ENCODE results near the gene RUNX2.

- TF ChIP-seq CTCF (IDR thresholded peaks at IDR 0.05 in 4 of 5, conservative IDR thresholded peaks at IDR 0.05 in 1 of 5) (no peak), POLR2A (IDR thresholded peaks at IDR 0.05) (no peak)
Measured at GRCh38 chr6:45305546-45305945, 22.6 kb upstream of the RUNX2 start.

Measured in gastrocnemius medialis (tissue), 4 donors.